ENCODE measurements around the gene THTPA.

- TF ChIP-seq, protein P1, sequence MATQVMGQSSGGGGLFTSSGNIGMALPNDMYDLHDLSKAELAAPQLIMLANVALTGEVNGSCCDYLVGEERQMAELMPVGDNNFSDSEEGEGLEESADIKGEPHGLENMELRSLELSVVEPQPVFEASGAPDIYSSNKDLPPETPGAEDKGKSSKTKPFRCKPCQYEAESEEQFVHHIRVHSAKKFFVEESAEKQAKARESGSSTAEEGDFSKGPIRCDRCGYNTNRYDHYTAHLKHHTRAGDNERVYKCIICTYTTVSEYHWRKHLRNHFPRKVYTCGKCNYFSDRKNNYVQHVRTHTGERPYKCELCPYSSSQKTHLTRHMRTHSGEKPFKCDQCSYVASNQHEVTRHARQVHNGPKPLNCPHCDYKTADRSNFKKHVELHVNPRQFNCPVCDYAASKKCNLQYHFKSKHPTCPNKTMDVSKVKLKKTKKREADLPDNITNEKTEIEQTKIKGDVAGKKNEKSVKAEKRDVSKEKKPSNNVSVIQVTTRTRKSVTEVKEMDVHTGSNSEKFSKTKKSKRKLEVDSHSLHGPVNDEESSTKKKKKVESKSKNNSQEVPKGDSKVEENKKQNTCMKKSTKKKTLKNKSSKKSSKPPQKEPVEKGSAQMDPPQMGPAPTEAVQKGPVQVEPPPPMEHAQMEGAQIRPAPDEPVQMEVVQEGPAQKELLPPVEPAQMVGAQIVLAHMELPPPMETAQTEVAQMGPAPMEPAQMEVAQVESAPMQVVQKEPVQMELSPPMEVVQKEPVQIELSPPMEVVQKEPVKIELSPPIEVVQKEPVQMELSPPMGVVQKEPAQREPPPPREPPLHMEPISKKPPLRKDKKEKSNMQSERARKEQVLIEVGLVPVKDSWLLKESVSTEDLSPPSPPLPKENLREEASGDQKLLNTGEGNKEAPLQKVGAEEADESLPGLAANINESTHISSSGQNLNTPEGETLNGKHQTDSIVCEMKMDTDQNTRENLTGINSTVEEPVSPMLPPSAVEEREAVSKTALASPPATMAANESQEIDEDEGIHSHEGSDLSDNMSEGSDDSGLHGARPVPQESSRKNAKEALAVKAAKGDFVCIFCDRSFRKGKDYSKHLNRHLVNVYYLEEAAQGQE (IDR thresholded peaks at IDR 0.05; ENCODE audit: low read depth): no peak
- no peak for TF ChIP-seq EGR1 (IDR thresholded peaks at IDR 0.05)
- TF ChIP-seq, protein P2, sequence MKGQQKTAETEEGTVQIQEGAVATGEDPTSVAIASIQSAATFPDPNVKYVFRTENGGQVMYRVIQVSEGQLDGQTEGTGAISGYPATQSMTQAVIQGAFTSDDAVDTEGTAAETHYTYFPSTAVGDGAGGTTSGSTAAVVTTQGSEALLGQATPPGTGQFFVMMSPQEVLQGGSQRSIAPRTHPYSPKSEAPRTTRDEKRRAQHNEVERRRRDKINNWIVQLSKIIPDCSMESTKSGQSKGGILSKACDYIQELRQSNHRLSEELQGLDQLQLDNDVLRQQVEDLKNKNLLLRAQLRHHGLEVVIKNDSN (IDR thresholded peaks at IDR 0.05): no peak
- no peak for TF ChIP-seq EP300 (IDR thresholded peaks at IDR 0.05; ENCODE audit: borderline replicate concordance)
These were observed 13.8 kb upstream of the THTPA start for GRCh38 chr14:23542261-23542660.

Measured in Ishikawa (cell line).